Progenitor cell of endocrine pancreas (in vitro differentiated cells): ENCODE data around the gene HYOU1. TPM values are rescaled to one million over a fixed set of nuclear protein-coding genes. Genes with fewer than 3 reads are reported as not detected.
"Not testable (repeated sequence)": the region's sequence is repeated elsewhere in the genome, so short reads cannot be mapped to it uniquely, and the experiment has no call there.

ENCODE experiments used
- DNase-seq: peaks from one replicate; pipeline ENCODE4 v3.0.0; 2021; ENCODE audit warnings: low spot score; ENCODE audit not compliant: unreplicated experiment
- H3K27ac Mint-ChIP-seq: 2 replicates; pipeline ENCODE4 v1.8.0; 2021; ENCODE audit warnings: mild to moderate bottlenecking, moderate library complexity, mixed read lengths
- H3K27me3 Mint-ChIP-seq: 2 replicates; pipeline ENCODE4 v1.8.0; 2021; ENCODE audit warnings: mixed read lengths
- H3K36me3 Mint-ChIP-seq: 2 replicates; pipeline ENCODE4 v1.8.0; 2022; ENCODE audit warnings: mixed read lengths; ENCODE audit not compliant: insufficient read depth
- H3K4me1 Mint-ChIP-seq: 2 replicates; pipeline ENCODE4 v1.8.0; 2021; ENCODE audit warnings: low read depth, mixed read lengths
- H3K4me3 Mint-ChIP-seq: 2 replicates; pipeline ENCODE4 v1.8.0; 2021; ENCODE audit warnings: low read depth, mild to moderate bottlenecking, moderate library complexity, mixed read lengths
- H3K9me3 Mint-ChIP-seq: 2 replicates; pipeline ENCODE4 v1.8.0; 2021; ENCODE audit warnings: low read depth, mixed read lengths
- CTCF ChIP-seq: fragments of 200-600 bp; sonication (generic); IDR thresholded peaks from one replicate; pipeline ENCODE4 v1.5.0; 2021; ENCODE audit warnings: antibody characterized with exemption, mild to moderate bottlenecking; ENCODE audit not compliant: unreplicated experiment
- total RNA-seq: library from RNA; stranded (reverse); gene quantifications from 2 replicates; pipeline ENCODE4 v1.2.1, GENCODE V29; 2021

Gene HYOU1
- total RNA-seq, 1 donor from 2014 or later = 199 TPM

GRCh38 chr11:119067371-119068222 lies 10.6 kb upstream of the HYOU1 start, which contains the start of gene VPS11:
TSS of gene VPS11 (plus strand) at chr11:119067818. CDS start at chr11:119067824, 6 bp downstream.
- Mint-ChIP-seq H3K4me1 (peaks cover 12% of the 10 kb centered on the region), H3K27me3 (no peaks in the 10 kb centered on the region), H3K9me3 (no peaks in the 10 kb centered on the region), H3K36me3 (peaks cover 8% of the 10 kb centered on the region), H3K27ac (peak within 1 kb of the TSS; percentile 95), H3K4me3 (peak within 1 kb of the TSS; percentile 92)
- no peak for TF ChIP-seq CTCF
- peak; percentile 95 for DNase-seq

DNA sequence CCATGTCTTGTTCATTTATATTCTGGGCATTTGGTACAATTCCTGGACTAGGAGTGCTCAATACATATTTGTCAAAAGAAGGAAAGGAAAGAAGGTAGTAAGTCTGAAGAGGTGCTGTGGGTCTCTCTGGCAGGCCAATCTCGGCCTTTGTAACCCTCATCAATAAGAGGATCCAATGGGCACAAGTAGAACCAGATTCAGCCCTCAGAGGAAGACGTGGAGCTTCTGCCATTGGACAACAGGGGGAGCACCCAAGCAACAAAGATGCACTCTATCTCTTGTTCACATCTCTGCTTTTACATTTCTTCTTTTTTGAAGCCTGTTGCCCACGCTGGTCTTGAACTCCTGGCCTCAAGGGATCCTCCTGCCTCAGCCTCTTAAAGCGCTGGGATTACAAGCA lies 8.4 kb upstream of the HYOU1 start:
- Mint-ChIP-seq H3K4me1 (peaks cover 12% of the 10 kb centered on the region), H3K4me3 (no peak overlapping the region), H3K36me3 (peaks cover 4% of the 10 kb centered on the region), H3K27ac (no peak overlapping the region), H3K27me3 (no peaks in the 10 kb centered on the region), H3K9me3 (no peaks in the 10 kb centered on the region)
- DNase-seq = no peak
- TF ChIP-seq CTCF = peak; percentile 30

- Mint-ChIP-seq H3K27ac (no peak overlapping the region), H3K4me1 (peaks cover 16% of the 10 kb centered on the region), H3K4me3 (no peak overlapping the region), H3K9me3 (no peaks in the 10 kb centered on the region), H3K36me3 (no peaks in the 10 kb centered on the region), H3K27me3 (no peaks in the 10 kb centered on the region)
- no peak for DNase-seq
- no peak for TF ChIP-seq CTCF
Observed at GRCh38 chr11:119062779-119063178, 5.8 kb upstream of the HYOU1 start.

DNA sequence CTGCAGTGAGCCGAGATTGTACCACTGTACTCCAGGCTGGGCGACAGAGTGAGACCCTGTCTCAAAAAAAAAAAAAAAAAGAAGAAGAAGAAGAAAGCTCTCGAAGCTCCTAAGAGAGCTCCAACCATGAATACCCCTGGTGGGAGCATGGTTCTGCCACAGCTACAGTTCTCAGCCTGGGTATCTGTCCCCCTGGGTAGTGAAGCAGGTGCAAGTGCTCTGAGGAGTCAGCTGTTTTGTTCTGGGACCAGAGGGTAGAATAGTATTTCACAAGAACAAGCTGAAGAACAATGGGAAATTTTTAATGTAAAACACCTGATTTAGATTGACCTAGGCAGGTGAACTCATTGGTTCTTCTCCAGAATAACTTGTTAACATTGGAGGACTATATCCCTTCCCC lies 4.3 kb upstream of the HYOU1 start:
- H3K36me3 Mint-ChIP-seq = no peaks in the 10 kb centered on the region
- no peaks in the 10 kb centered on the region for H3K9me3 Mint-ChIP-seq
- no peak for DNase-seq
- no peak overlapping the region for H3K27ac Mint-ChIP-seq
- TF ChIP-seq CTCF = no peak
- peaks cover 12% of the 10 kb centered on the region for H3K4me1 Mint-ChIP-seq
- H3K27me3 Mint-ChIP-seq = no peaks in the 10 kb centered on the region
- no peak overlapping the region for H3K4me3 Mint-ChIP-seq

GRCh38 chr11:119059128-119059527 lies 2.1 kb upstream of the HYOU1 start:
- not testable (repeated sequence) for H3K9me3 Mint-ChIP-seq, DNase-seq, H3K36me3 Mint-ChIP-seq, H3K4me3 Mint-ChIP-seq, H3K27me3 Mint-ChIP-seq
- peaks cover 20% of the 10 kb centered on the region for H3K4me1 Mint-ChIP-seq
- peak overlapping the region; percentile 67 for H3K27ac Mint-ChIP-seq
